Activated CD8-positive, alpha-beta memory T cell treated with anti-CD3 and anti-CD28 coated beads, Interleukin-2, amount 50 U/mL, for 24 hours (primary cell): ENCODE results near the gene HSPA14.
"Not testable (repeated sequence)": the region's sequence is repeated elsewhere in the genome, so short reads cannot be mapped to it uniquely, and the experiment has no call there.

Experiments
- DNase-seq: peaks from one replicate; pipeline ENCODE4 v3.0.0-alpha.2; 2020; ENCODE audit errors: extremely low read depth

The HSPA14 gene, protein sequence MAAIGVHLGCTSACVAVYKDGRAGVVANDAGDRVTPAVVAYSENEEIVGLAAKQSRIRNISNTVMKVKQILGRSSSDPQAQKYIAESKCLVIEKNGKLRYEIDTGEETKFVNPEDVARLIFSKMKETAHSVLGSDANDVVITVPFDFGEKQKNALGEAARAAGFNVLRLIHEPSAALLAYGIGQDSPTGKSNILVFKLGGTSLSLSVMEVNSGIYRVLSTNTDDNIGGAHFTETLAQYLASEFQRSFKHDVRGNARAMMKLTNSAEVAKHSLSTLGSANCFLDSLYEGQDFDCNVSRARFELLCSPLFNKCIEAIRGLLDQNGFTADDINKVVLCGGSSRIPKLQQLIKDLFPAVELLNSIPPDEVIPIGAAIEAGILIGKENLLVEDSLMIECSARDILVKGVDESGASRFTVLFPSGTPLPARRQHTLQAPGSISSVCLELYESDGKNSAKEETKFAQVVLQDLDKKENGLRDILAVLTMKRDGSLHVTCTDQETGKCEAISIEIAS

GRCh38 chr10:14837757-14838581 lies at the start of gene HSPA14, which contains the start of the genes CDNF and MSANTD7:
Gene HSPA14 (plus strand): TSS chr10:14838306. CDS start chr10:14838403, 97 bp downstream.
Gene CDNF (minus strand): TSS chr10:14838037. CDS start chr10:14837946, 91 bp downstream.
Gene MSANTD7 (plus strand): TSS chr10:14838306. CDS start chr10:14842285, 3,979 bp downstream.
- DNase-seq = peak; percentile 98

DNA sequence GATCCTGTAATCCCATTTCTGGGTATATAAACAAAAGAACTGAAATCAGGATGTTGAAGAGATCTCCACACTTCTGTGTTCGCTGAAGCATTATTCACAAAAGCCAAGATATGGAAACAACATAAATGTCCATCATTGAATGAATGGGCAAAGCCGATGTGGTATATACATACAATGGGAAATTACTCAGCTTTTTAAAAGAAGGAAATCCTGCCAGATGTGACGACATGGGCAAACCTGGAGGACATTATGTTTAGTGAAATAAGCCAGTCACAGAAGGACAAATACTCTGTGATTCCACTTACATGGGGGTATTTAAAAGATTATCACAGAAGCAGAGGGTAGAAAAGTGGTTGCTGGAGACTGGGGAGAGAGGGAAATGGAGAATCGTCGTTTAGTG lies 39.5 kb upstream of the HSPA14 start:
- no peak for DNase-seq

DNA sequence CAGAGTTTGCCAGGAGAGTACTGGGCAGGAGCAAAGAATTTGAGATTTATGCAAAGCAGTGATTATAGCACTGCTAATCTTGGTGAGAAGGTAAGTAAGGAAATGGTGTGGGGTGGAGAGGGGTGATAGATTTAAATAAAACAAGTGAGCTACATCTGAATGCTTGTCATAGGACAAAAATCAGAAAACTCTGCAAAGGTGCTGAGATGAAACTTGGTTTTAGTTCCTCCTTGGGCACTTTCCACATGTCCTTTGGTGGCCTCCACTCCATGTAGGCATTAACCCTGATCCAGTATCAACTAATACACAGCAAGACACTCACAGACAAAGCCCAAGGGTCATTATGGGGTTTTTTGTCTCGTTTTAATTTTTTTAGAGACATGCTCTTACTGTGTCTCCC lies 37.7 kb upstream of the HSPA14 start:
- DNase-seq = no peak

- DNase-seq = no peak
Measured at GRCh38 chr10:14801723-14802122, 36.4 kb upstream of the HSPA14 start.

DNA sequence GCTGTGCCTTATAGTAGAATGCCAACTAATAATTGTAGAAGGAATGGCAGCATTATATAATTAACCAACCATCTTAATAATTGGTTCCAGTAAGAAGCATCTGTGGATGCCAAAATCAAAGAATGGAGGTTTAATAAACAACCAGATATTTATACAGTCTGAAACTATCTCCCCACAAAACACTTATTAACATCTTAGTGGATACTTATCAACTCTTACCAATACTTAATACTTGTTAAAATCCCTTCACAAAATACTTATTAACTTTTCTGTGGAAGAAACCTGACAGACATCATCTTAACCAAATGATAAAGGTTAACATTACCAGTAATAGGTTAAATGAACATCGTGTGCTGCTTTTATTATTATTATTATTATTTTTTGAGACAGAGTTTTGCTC lies 34.3 kb upstream of the HSPA14 start:
- DNase-seq = no peak

DNA sequence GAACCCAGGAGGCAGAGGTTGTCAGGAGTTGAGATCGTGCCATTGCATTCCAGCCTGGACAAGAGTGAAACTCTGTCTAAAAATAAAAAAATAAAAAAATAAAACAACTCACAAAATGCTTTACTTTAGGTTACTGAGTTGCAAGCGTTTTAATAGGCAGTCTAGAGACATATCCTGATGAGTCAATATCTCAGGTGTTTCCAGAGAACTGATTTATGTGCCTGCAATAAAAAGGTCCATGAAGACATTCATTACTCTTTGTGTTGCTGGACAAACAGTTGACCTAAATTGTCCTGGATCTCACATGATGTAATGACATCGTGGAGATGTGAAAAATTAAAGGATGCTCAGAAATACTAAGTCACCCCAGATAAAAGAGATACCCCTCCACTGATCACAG lies 31.8 kb upstream of the HSPA14 start:
- DNase-seq = no peak

GRCh38 chr10:14810969-14811953 lies 26.8 kb upstream of the HSPA14 start:
- no peak for DNase-seq

GRCh38 chr10:14812271-14812670 lies 25.8 kb upstream of the HSPA14 start:
- DNase-seq = no peak

GRCh38 chr10:14815681-14816080 lies 22.4 kb upstream of the HSPA14 start:
- DNase-seq = no peak

GRCh38 chr10:14816717-14817116 lies 21.4 kb upstream of the HSPA14 start:
- not testable (repeated sequence) for DNase-seq

- no peak for DNase-seq
Measured at GRCh38 chr10:14820010-14820774, 17.9 kb upstream of the HSPA14 start.

- no peak for DNase-seq
Measured at GRCh38 chr10:14820775-14821154, 17.3 kb upstream of the HSPA14 start.

DNA sequence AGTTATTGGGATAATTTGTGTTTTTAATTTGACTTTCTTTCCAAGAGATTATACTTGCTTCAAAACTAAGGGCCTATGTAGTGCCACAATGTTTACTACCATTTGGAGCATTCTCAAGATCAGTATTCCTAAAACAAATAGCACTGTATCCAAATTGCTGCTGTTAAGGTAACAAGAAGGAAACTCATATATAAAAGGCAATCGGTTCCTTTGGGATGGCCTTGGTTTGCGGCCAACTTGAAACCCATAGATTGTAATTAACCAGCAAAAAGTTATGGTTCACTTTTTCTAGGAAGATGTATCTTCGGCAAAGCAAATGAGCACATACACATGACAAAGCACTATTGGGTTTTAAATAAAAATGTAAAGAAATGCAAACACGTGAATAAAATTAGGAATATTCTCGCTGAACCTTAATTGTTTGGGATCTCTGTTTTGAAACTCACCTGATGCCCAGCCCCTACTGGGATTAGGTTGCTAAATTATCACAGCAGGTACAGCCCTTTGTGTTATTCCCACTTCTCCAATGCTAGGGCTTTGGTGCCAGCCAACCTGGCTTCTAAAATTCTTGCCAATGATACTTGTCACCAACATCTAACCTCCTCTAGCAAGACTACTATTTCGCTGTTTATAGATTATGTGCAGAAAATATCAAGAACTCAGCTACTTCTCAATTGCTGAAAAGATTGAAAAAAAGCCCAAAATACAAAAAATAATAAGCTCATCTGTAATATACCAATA lies 16.3 kb upstream of the HSPA14 start:
- no peak for DNase-seq

DNA sequence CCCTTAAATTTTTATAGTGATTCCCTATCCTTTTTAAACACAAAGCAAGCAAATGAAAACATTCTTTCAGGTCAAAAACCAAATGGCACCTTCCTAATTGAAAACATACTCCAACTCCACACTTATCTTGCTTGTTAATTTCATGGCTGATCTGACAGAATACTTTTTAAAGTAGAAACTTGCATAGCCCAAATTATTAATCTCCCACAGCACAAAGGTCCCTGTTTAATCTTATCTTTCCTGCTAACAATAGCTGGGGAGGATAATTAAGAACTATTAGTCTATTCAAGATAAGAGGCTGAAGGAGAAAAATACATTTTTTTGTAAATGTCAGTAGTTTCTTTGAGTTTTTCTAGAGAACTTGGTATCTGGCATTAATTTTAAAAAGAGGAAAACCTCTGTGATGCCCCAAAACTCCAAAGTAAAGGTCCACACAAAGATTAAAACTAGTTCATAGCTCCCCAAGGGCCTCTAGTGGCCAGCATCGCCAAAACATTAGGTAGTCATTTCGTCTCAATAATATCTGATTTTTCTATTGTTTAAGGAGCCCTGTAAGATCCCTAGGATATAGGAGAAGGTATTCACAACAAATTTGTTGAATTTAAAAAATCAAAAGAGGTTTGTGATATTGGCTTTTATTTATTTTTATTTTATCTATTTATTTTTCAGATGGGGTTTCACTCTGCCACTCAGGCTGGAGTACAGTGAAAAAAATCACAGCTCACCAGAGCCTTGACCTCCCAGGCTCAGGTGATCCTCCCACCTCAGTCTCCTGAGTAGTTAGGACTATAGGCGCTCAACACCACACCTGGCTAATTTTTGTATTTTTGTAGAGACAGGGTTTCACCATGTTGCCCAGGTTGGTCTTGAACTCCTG lies 15.0 kb upstream of the HSPA14 start:
- DNase-seq = no peak

GRCh38 chr10:14823966-14824365 lies 14.1 kb upstream of the HSPA14 start:
- DNase-seq = no peak

- DNase-seq = no peak
Measured at GRCh38 chr10:14826076-14826829, 11.9 kb upstream of the HSPA14 start.

DNA sequence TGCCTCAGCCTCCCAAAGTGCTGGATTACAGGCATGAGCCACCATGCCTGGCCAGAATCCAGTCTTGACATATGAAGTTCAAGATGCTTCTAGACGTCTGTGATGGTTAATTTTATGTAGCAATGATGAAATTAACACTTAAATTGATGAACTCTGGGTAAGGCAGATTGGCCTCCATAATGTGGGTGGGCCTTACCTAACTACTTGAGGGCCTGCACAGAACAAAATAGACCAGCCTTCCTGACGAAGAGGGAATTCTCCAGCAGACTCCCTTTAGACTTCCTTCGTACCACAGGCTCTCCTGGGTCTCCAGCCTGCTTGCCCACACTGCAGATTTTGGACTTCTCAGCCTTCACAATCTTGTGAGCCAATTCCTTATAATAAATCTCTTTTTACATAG lies 5.0 kb upstream of the HSPA14 start:
- DNase-seq = no peak

GRCh38 chr10:14836208-14836607 lies 1.9 kb upstream of the HSPA14 start:
- DNase-seq = no peak
